SK-N-SH (cell line): Measurements from ENCODE around the gene CLK4. TPM values are rescaled to one million over a fixed set of nuclear protein-coding genes. Genes with fewer than 3 reads are reported as not detected.

ENCODE experiments used
- CTCF ChIA-PET: fragments of 300-600, 350-600 bp; formaldehyde crosslinking; extraction: SDS; loops from one replicate; lab custom pipeline; 2021; lab: Yijun Ruan, JAX
- POLR2A ChIA-PET: fragments of 350-600 bp; sonication (Branson Sonifier 250); formaldehyde crosslinking; extraction: SDS; loops from one replicate; lab custom pipeline; 2020; ENCODE audit warnings: antibody characterized with exemption, inconsistent platforms; lab: Yijun Ruan, JAX
- DNase-seq: peaks from one replicate; pipeline ENCODE4 v3.0.0; 2012
- H2AFZ ChIP-seq: fragments of 200-600 bp; sonication (generic); 2 replicates; pipeline ENCODE4 v1.8.1; 2016; ENCODE audit warnings: antibody characterized with exemption, mild to moderate bottlenecking, low read depth
- H3F3A ChIP-seq: fragments of 200-600 bp; sonication (generic); replicated peaks from 2 replicates; pipeline ENCODE3; 2016; ENCODE audit warnings: antibody characterized with exemption, mild to moderate bottlenecking; ENCODE audit not compliant: insufficient read depth
- H3K27ac ChIP-seq, 2 experiments: fragments of 200-500 bp in 1 of 2; fragments of 200-600 bp in 1 of 2; sonication (Bioruptor generic) in 1 of 2; sonication (generic), shearing (Covaris generic) in 1 of 2; 2 replicates each; pipeline versions ENCODE4 v1.5.1 to v1.6.1; 2014 to 2016; ENCODE audit warnings: low read depth in 2 of 2, inconsistent platforms in 1 of 2, low read length in 1 of 2, mild to moderate bottlenecking in 1 of 2, mixed read lengths in 1 of 2
- H3K27me3 ChIP-seq: fragments of 200-600 bp; sonication (generic), shearing (Covaris generic); 2 replicates; pipeline ENCODE4 v1.6.1; 2016; ENCODE audit warnings: mixed run types; ENCODE audit not compliant: insufficient read depth
- H3K36me3 ChIP-seq, 2 experiments: fragments of 200-500 bp in 1 of 2; fragments of 200-600 bp in 1 of 2; sonication (Bioruptor generic) in 1 of 2; sonication (generic) in 1 of 2; replicated peaks in 1 of 2; 2 replicates each; pipeline versions ENCODE3 to v1.5.1; 2014 to 2016; ENCODE audit warnings: low read length in 1 of 2, mild to moderate bottlenecking in 1 of 2; ENCODE audit not compliant: insufficient read depth in 2 of 2, control insufficient read depth in 1 of 2
- H3K4me1 ChIP-seq, 2 experiments: fragments of 200-500 bp in 1 of 2; fragments of 200-600 bp in 1 of 2; sonication (Bioruptor generic) in 1 of 2; sonication (generic), shearing (Covaris generic) in 1 of 2; 2 replicates each; pipeline versions ENCODE4 v1.5.1 to v1.6.1; 2014 to 2016; ENCODE audit warnings: low read depth in 1 of 2, low read length in 1 of 2, mixed run types in 1 of 2; ENCODE audit not compliant: insufficient read depth in 2 of 2, control insufficient read depth in 1 of 2
- H3K4me2 ChIP-seq: fragments of 200-600 bp; sonication (generic), shearing (Covaris generic); 2 replicates; pipeline ENCODE4 v1.6.1; 2017; ENCODE audit warnings: mixed run types
- H3K4me3 ChIP-seq, 2 experiments: fragments of 200-500 bp in 1 of 2; fragments of 200-600 bp in 1 of 2; sonication (Bioruptor generic) in 1 of 2; sonication (generic), shearing (Covaris generic) in 1 of 2; 2 replicates each; pipeline versions ENCODE4 v1.5.1 to v1.8.1; 2014 to 2016; ENCODE audit warnings: low read depth in 2 of 2, inconsistent platforms in 1 of 2, low read length in 1 of 2, mild to moderate bottlenecking in 1 of 2, mixed read lengths in 1 of 2, moderate library complexity in 1 of 2
- H3K79me2 ChIP-seq: fragments of 200-600 bp; sonication (generic); 2 replicates; pipeline ENCODE4 v1.8.1; 2017; ENCODE audit warnings: mild to moderate bottlenecking; ENCODE audit not compliant: insufficient read depth
- H3K9ac ChIP-seq: fragments of 200-600 bp; sonication (generic); 2 replicates; pipeline ENCODE4 v1.6.1; 2017; ENCODE audit warnings: mixed run types
- H3K9me2 ChIP-seq: fragments of 200-600 bp; sonication (generic); 2 replicates; pipeline ENCODE4 v1.6.1; 2017; ENCODE audit warnings: mixed run types
- H3K9me3 ChIP-seq: fragments of 200-600 bp; sonication (generic); 2 replicates; pipeline ENCODE4 v1.6.1; 2017; ENCODE audit warnings: mixed run types, mild to moderate bottlenecking, moderate library complexity
- H4K20me1 ChIP-seq: fragments of 200-600 bp; sonication (generic); 2 replicates; pipeline ENCODE4 v1.6.1; 2017; ENCODE audit warnings: mild to moderate bottlenecking, mixed run types; ENCODE audit not compliant: insufficient read depth
- EP300 ChIP-seq, 2 experiments: IDR thresholded peaks; 2 replicates each; pipeline versions ENCODE4 v1.4.0 to v1.6.1; 2012; ENCODE audit warnings: borderline replicate concordance in 1 of 2, low read depth in 1 of 2, low read length in 1 of 2
- FOSL2 ChIP-seq: IDR thresholded peaks from 2 replicates; pipeline ENCODE4 v1.4.0; 2012; ENCODE audit warnings: low read depth, mild to moderate bottlenecking, moderate library complexity, borderline replicate concordance
- FOXJ3 ChIP-seq: sonication (generic); formaldehyde crosslinking; IDR thresholded peaks from 2 replicates; pipeline ENCODE4 v1.5.1; 2020; ENCODE audit warnings: mild to moderate bottlenecking, missing genetic modification reagents
- FOXM1 ChIP-seq: IDR thresholded peaks from 2 replicates; pipeline ENCODE4 v1.4.0; 2012; ENCODE audit warnings: low read depth, mild to moderate bottlenecking
- JUND ChIP-seq: IDR thresholded peaks from 2 replicates; pipeline ENCODE4 v1.4.0; 2012
- MEF2A ChIP-seq: IDR thresholded peaks from 2 replicates; pipeline ENCODE4 v1.4.0; 2012; ENCODE audit warnings: low read depth, borderline replicate concordance
- RAD21 ChIP-seq: IDR thresholded peaks from 2 replicates; pipeline ENCODE4 v1.6.1; 2012; ENCODE audit warnings: mild to moderate bottlenecking, low read length
- RCOR1 ChIP-seq: fragments of 150-350 bp; IDR thresholded peaks from 2 replicates; pipeline ENCODE4 v1.6.1; 2017; ENCODE audit warnings: antibody characterized with exemption, low read length
- RXRA ChIP-seq: IDR thresholded peaks from 2 replicates; pipeline ENCODE4 v1.4.0; 2012; ENCODE audit warnings: low read depth, mild to moderate bottlenecking, borderline replicate concordance
- SMC3 ChIP-seq: IDR thresholded peaks from 2 replicates; pipeline ENCODE4 v1.6.1; 2012; ENCODE audit warnings: low read depth, low read length, improper control_type of control experiment
- TAF1 ChIP-seq: IDR thresholded peaks from 2 replicates; pipeline ENCODE4 v1.6.1; 2012; ENCODE audit warnings: low read depth, mild to moderate bottlenecking, low read length, moderate library complexity, borderline replicate concordance
- TCF12 ChIP-seq: IDR thresholded peaks from 2 replicates; pipeline ENCODE4 v1.4.0; 2012
- WGBS: methylation state at CpG from one replicate; pipeline ENCODE4 v1.1.6; 2017; ENCODE audit warnings: low lambda C conversion rate; 5-methylcytosine and 5-hydroxymethylcytosine counted together
- polyA plus RNA-seq, 3 experiments: library from polyadenylated mRNA; depleted of rRNA; stranded (reverse); fragments of >200 nt; gene quantifications; 2 replicates each; pipeline ENCODE4 v1.2.3, GENCODE V29; 2012
- TF ChIP-seq, protein P1 (sequence below): IDR thresholded peaks from 2 replicates; pipeline ENCODE4 v1.4.0; 2012; ENCODE audit warnings: low read depth
- TF ChIP-seq, protein P2 (sequence below): IDR thresholded peaks from 2 replicates; pipeline ENCODE4 v1.4.0; 2012; ENCODE audit warnings: low read depth, borderline replicate concordance
- TF ChIP-seq, protein P3 (sequence below): IDR thresholded peaks from 2 replicates; pipeline ENCODE4 v1.4.0; 2012; ENCODE audit warnings: low read depth, borderline replicate concordance

The CLK4 gene
- polyA plus RNA-seq, 1 of the 3 experiments (the other 2 are of a cell fraction) = 7.5 TPM

DNA sequence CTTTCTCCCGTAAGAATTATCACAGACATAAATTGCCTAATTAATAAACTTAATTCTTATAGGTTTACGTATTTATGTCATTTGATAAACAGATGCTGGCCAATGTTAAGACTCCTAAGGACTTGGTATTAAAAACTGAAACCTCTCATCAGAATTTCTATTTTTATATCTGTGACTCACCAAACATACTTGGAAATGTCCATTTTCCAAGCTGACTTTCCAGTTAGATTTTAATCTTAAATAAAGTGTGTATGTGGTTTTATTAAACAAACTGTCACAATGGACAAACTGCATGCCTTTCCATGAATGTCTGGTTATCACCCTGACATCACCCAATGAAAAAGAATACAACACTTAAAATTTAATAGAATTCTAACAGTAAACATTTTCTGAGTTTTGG lies 24.1 kb downstream of the CLK4 start:
- Histone ChIP-seq H3K27me3 (no peaks in the 10 kb centered on the region), H3K4me2 (no peak overlapping the region), H3K4me3 (no peak overlapping the region), H3K9ac (no peak overlapping the region), H3F3A (peaks cover 14% of the 10 kb centered on the region), H3K79me2 (0 out of 2 replicates have a peak, but pooled peaks cover 5% of the 10 kb centered on the region), H4K20me1 (no peaks in the 10 kb centered on the region), H3K9me3 (no peaks in the 10 kb centered on the region), H3K4me1 (no peaks in the 10 kb centered on the region), H3K9me2 (no peaks in the 10 kb centered on the region), H3K36me3 (peaks cover 59 to 87% of the 10 kb centered on the region in 2 experiments), H3K27ac (no peak overlapping the region), H2AFZ (no peak overlapping the region)
- WGBS = 91% methylated on average over 2 of the region's 2 CpGs
- peak; percentile 45; the same call in 1 of the 2 replicates for TF ChIP-seq TCF12
- no peak for TF ChIP-seq RAD21
- TF ChIP-seq, protein P1, sequence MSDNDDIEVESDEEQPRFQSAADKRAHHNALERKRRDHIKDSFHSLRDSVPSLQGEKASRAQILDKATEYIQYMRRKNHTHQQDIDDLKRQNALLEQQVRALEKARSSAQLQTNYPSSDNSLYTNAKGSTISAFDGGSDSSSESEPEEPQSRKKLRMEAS = no peak
- no peak for TF ChIP-seq FOSL2
- peak; percentile 80 for TF ChIP-seq MEF2A
- TF ChIP-seq EP300 (IDR thresholded peaks at IDR 0.05; ENCODE audit: borderline replicate concordance in 1 of 2, low read depth in 1 of 2, low read length in 1 of 2) = no peak
- no peak for TF ChIP-seq FOXJ3 (CRISPR knock-in tag)
- TF ChIP-seq, protein P2, sequence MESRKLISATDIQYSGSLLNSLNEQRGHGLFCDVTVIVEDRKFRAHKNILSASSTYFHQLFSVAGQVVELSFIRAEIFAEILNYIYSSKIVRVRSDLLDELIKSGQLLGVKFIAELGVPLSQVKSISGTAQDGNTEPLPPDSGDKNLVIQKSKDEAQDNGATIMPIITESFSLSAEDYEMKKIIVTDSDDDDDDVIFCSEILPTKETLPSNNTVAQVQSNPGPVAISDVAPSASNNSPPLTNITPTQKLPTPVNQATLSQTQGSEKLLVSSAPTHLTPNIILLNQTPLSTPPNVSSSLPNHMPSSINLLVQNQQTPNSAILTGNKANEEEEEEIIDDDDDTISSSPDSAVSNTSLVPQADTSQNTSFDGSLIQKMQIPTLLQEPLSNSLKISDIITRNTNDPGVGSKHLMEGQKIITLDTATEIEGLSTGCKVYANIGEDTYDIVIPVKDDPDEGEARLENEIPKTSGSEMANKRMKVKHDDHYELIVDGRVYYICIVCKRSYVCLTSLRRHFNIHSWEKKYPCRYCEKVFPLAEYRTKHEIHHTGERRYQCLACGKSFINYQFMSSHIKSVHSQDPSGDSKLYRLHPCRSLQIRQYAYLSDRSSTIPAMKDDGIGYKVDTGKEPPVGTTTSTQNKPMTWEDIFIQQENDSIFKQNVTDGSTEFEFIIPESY = no peak
- no peak for TF ChIP-seq FOXM1
- 0 out of 2 replicates have a peak, but pooled peaks have one; percentile 16 for TF ChIP-seq JUND
- no peak for TF ChIP-seq RXRA
- DNase-seq = no peak
- CTCF ChIA-PET = no interaction called here
- POLR2A ChIA-PET = no interaction called here

DNA sequence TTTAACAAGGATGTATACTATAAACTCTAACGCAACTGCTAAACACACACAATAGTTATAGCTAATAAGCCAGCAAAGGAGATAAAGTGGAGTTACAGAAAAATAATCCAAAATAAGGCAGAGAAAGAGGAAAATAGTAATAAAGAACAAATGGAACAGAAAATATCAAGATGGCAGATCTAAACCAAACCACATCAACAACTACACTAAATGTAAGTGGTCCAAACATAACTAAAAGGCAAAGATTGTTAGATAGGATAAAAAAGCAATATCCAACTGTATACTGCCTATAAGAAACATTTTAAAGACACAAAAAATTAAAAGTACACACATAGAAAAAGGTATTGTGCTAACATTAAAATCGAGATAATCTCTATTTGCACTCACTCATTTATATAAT lies 31.1 kb downstream of the CLK4 start:
- DNase-seq = no peak
- Histone ChIP-seq H3K27me3 (no peaks in the 10 kb centered on the region), H3K9me3 (peaks cover 7% of the 10 kb centered on the region; the same call in 1 of the 2 replicates), H4K20me1 (no peaks in the 10 kb centered on the region), H3K4me3 (no peak overlapping the region), H3K9ac (no peak overlapping the region)
- no peak for TF ChIP-seq TAF1
- TF ChIP-seq RCOR1 = no peak
- no peak for TF ChIP-seq FOXJ3 (CRISPR knock-in tag)
- TF ChIP-seq, protein P3, sequence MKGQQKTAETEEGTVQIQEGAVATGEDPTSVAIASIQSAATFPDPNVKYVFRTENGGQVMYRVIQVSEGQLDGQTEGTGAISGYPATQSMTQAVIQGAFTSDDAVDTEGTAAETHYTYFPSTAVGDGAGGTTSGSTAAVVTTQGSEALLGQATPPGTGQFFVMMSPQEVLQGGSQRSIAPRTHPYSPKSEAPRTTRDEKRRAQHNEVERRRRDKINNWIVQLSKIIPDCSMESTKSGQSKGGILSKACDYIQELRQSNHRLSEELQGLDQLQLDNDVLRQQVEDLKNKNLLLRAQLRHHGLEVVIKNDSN = no peak
- no peak for TF ChIP-seq MEF2A
- TF ChIP-seq SMC3 = no peak
- TF ChIP-seq, all 33 proteins: peak for 0
- no peaks in the 10 kb centered on the region for H3F3A ChIP-seq
- 54% methylated on average over 2 of the region's 2 CpGs for WGBS
- H3K4me1 ChIP-seq = peaks cover 0 to 4% of the 10 kb centered on the region in 2 experiments; a peak in 1 of 4 replicates
- peaks cover 2 to 40% of the 10 kb centered on the region in 2 experiments for H3K36me3 ChIP-seq
- no peaks in the 10 kb centered on the region for H3K79me2 ChIP-seq
- ChIA-PET CTCF (interaction anchor here (0.6 to 11.7 kb wide), 3 partner anchors 313 to 360 kb away, joined by 3 to 265 read pairs (median 147); partner anchors contain the start of gene PHYKPL), POLR2A (no interaction called here)
- no peak overlapping the region for H3K27ac ChIP-seq
- H3K4me2 ChIP-seq = no peak overlapping the region
- no peak overlapping the region for H2AFZ ChIP-seq
- no peaks in the 10 kb centered on the region for H3K9me2 ChIP-seq
